OCI-M2 (cell line): ENCODE data around the gene ROBO1.

Experiments
- DNase-seq: peaks from one replicate; lab custom pipeline; 2025; ENCODE audit not compliant: unreplicated experiment; lab: John Stamatoyannopoulos, UW

ROBO1 gene

GRCh38 chr3:78604341-78604740 lies 1163.5 kb downstream of the ROBO1 start:
- no peak for DNase-seq

DNA sequence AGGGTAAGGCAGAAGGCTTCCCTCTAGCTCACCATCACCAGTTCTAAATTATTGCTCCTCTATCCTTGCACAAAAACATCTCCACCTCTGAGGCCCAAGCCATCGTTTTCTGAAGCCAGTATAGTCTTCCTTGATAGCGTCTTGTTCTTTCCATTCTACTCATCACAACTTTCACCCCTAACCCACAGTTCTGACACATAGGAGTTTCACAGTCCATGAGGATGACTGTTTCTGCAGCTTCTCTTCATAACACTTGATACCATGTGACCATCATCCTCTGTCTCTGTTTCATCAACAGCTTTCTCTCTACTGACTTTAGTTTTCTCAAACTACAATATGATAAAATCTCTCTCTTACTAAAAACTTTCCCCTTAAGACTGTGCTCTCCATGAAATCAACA lies 1166.5 kb downstream of the ROBO1 start:
- no peak for DNase-seq

GRCh38 chr3:78589778-78590177 lies 1178.0 kb downstream of the ROBO1 start:
- no peak for DNase-seq

GRCh38 chr3:78588906-78589621 lies 1178.7 kb downstream of the ROBO1 start:
- no peak for DNase-seq

- DNase-seq, result no peak
These were observed 1187.1 kb downstream of the ROBO1 start for GRCh38 chr3:78580681-78581080.

- no peak for DNase-seq
These were observed 1196.3 kb downstream of the ROBO1 start for GRCh38 chr3:78571486-78571885.

DNA sequence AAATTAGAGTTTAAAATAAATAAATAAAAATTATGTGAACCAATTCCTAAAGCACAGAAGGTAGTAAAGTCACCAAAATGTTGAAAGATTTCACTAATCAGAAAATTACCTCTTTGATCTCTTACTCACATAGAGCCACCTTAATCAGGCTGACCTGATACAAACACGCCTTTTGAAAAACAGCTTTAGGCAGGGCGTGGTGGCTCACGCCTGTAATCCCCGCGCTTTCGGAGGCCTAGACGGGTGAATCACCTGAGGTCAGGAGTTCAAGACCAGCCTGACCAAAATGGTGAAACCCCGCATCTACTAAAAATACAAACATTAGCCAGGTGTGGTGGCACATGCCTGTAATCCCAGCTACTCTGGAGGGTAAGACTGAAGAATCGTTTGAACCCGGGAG lies 1197.3 kb downstream of the ROBO1 start:
- no peak for DNase-seq

GRCh38 chr3:78569804-78570203 lies 1198.0 kb downstream of the ROBO1 start:
- no peak for DNase-seq

GRCh38 chr3:78565712-78566111 lies 1202.1 kb downstream of the ROBO1 start:
- DNase-seq, result no peak

DNA sequence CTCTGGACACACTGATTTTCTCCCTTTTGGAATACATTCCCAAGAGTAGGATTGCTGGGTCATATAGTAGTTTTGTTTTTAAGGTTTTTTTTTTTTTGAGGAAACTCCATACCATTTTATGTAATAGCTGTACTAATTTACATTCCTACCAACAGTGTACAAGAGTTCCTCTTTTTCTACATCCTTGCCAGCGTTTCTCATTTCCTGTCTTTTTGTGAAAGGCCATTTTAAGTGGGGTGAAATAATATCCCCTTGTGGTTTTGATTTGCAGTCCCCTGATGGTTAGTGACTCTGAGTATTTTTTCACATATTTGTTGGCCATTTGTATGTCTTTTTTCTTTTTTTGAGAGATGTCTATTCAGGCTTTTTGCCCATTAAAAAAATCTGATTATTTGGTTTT lies 1205.5 kb downstream of the ROBO1 start:
- DNase-seq, result no peak
